SK-N-SH (cell line): ENCODE results near the gene MYPN. TPM values are rescaled to one million over a fixed set of nuclear protein-coding genes. Genes with fewer than 3 reads are reported as not detected.

Experiments used
- CTCF ChIA-PET: fragments of 300-600, 350-600 bp; formaldehyde crosslinking; extraction: SDS; loops from one replicate; lab custom pipeline; 2021; lab: Yijun Ruan, JAX
- POLR2A ChIA-PET: fragments of 350-600 bp; sonication (Branson Sonifier 250); formaldehyde crosslinking; extraction: SDS; loops from one replicate; lab custom pipeline; 2020; ENCODE audit warnings: antibody characterized with exemption, inconsistent platforms; lab: Yijun Ruan, JAX
- DNase-seq: peaks from one replicate; pipeline ENCODE4 v3.0.0; 2012
- H2AFZ ChIP-seq: fragments of 200-600 bp; sonication (generic); 2 replicates; pipeline ENCODE4 v1.8.1; 2016; ENCODE audit warnings: antibody characterized with exemption, mild to moderate bottlenecking, low read depth
- H3F3A ChIP-seq: fragments of 200-600 bp; sonication (generic); replicated peaks from 2 replicates; pipeline ENCODE3; 2016; ENCODE audit warnings: antibody characterized with exemption, mild to moderate bottlenecking; ENCODE audit not compliant: insufficient read depth
- H3K27ac ChIP-seq, 2 experiments: fragments of 200-500 bp in 1 of 2; fragments of 200-600 bp in 1 of 2; sonication (Bioruptor generic) in 1 of 2; sonication (generic), shearing (Covaris generic) in 1 of 2; 2 replicates each; pipeline versions ENCODE4 v1.5.1 to v1.6.1; 2014 to 2016; ENCODE audit warnings: low read depth in 2 of 2, inconsistent platforms in 1 of 2, low read length in 1 of 2, mild to moderate bottlenecking in 1 of 2, mixed read lengths in 1 of 2
- H3K27me3 ChIP-seq: fragments of 200-600 bp; sonication (generic), shearing (Covaris generic); 2 replicates; pipeline ENCODE4 v1.6.1; 2016; ENCODE audit warnings: mixed run types; ENCODE audit not compliant: insufficient read depth
- H3K36me3 ChIP-seq, 2 experiments: fragments of 200-500 bp in 1 of 2; fragments of 200-600 bp in 1 of 2; sonication (Bioruptor generic) in 1 of 2; sonication (generic) in 1 of 2; replicated peaks in 1 of 2; 2 replicates each; pipeline versions ENCODE3 to v1.5.1; 2014 to 2016; ENCODE audit warnings: low read length in 1 of 2, mild to moderate bottlenecking in 1 of 2; ENCODE audit not compliant: insufficient read depth in 2 of 2, control insufficient read depth in 1 of 2
- H3K4me1 ChIP-seq, 2 experiments: fragments of 200-500 bp in 1 of 2; fragments of 200-600 bp in 1 of 2; sonication (Bioruptor generic) in 1 of 2; sonication (generic), shearing (Covaris generic) in 1 of 2; 2 replicates each; pipeline versions ENCODE4 v1.5.1 to v1.6.1; 2014 to 2016; ENCODE audit warnings: low read depth in 1 of 2, low read length in 1 of 2, mixed run types in 1 of 2; ENCODE audit not compliant: insufficient read depth in 2 of 2, control insufficient read depth in 1 of 2
- H3K4me2 ChIP-seq: fragments of 200-600 bp; sonication (generic), shearing (Covaris generic); 2 replicates; pipeline ENCODE4 v1.6.1; 2017; ENCODE audit warnings: mixed run types
- H3K4me3 ChIP-seq, 2 experiments: fragments of 200-500 bp in 1 of 2; fragments of 200-600 bp in 1 of 2; sonication (Bioruptor generic) in 1 of 2; sonication (generic), shearing (Covaris generic) in 1 of 2; 2 replicates each; pipeline versions ENCODE4 v1.5.1 to v1.8.1; 2014 to 2016; ENCODE audit warnings: low read depth in 2 of 2, inconsistent platforms in 1 of 2, low read length in 1 of 2, mild to moderate bottlenecking in 1 of 2, mixed read lengths in 1 of 2, moderate library complexity in 1 of 2
- H3K79me2 ChIP-seq: fragments of 200-600 bp; sonication (generic); 2 replicates; pipeline ENCODE4 v1.8.1; 2017; ENCODE audit warnings: mild to moderate bottlenecking; ENCODE audit not compliant: insufficient read depth
- H3K9ac ChIP-seq: fragments of 200-600 bp; sonication (generic); 2 replicates; pipeline ENCODE4 v1.6.1; 2017; ENCODE audit warnings: mixed run types
- H3K9me2 ChIP-seq: fragments of 200-600 bp; sonication (generic); 2 replicates; pipeline ENCODE4 v1.6.1; 2017; ENCODE audit warnings: mixed run types
- H3K9me3 ChIP-seq: fragments of 200-600 bp; sonication (generic); 2 replicates; pipeline ENCODE4 v1.6.1; 2017; ENCODE audit warnings: mixed run types, mild to moderate bottlenecking, moderate library complexity
- H4K20me1 ChIP-seq: fragments of 200-600 bp; sonication (generic); 2 replicates; pipeline ENCODE4 v1.6.1; 2017; ENCODE audit warnings: mild to moderate bottlenecking, mixed run types; ENCODE audit not compliant: insufficient read depth
- EP300 ChIP-seq, 2 experiments: IDR thresholded peaks; 2 replicates each; pipeline versions ENCODE4 v1.4.0 to v1.6.1; 2012; ENCODE audit warnings: borderline replicate concordance in 1 of 2, low read depth in 1 of 2, low read length in 1 of 2
- FOSL2 ChIP-seq: IDR thresholded peaks from 2 replicates; pipeline ENCODE4 v1.4.0; 2012; ENCODE audit warnings: low read depth, mild to moderate bottlenecking, moderate library complexity, borderline replicate concordance
- FOXJ3 ChIP-seq: sonication (generic); formaldehyde crosslinking; IDR thresholded peaks from 2 replicates; pipeline ENCODE4 v1.5.1; 2020; ENCODE audit warnings: mild to moderate bottlenecking, missing genetic modification reagents
- FOXM1 ChIP-seq: IDR thresholded peaks from 2 replicates; pipeline ENCODE4 v1.4.0; 2012; ENCODE audit warnings: low read depth, mild to moderate bottlenecking
- GATA2 ChIP-seq: sonication (generic); formaldehyde crosslinking; IDR thresholded peaks from 2 replicates; pipeline ENCODE4 v1.5.0; 2020; ENCODE audit warnings: mild to moderate bottlenecking, missing genetic modification reagents
- MEF2A ChIP-seq: IDR thresholded peaks from 2 replicates; pipeline ENCODE4 v1.4.0; 2012; ENCODE audit warnings: low read depth, borderline replicate concordance
- MXI1 ChIP-seq: IDR thresholded peaks from 2 replicates; pipeline ENCODE4 v1.6.1; 2012; ENCODE audit warnings: mild to moderate bottlenecking, low read depth, low read length, improper control_type of control experiment
- NFIC ChIP-seq: IDR thresholded peaks from 2 replicates; pipeline ENCODE4 v1.4.0; 2012; ENCODE audit warnings: borderline replicate concordance
- NRF1 ChIP-seq: IDR thresholded peaks from 2 replicates; pipeline ENCODE4 v1.6.1; 2012; ENCODE audit warnings: low read depth, mild to moderate bottlenecking, low read length
- PBX3 ChIP-seq: IDR thresholded peaks from 2 replicates; pipeline ENCODE4; 2012
- POLR2AphosphoS5 ChIP-seq: IDR thresholded peaks from 2 replicates; pipeline ENCODE4 v1.6.1; 2012; ENCODE audit warnings: low read depth, low read length
- SIN3A ChIP-seq: IDR thresholded peaks from 2 replicates; pipeline ENCODE4 v1.6.1; 2012; ENCODE audit warnings: low read depth, mild to moderate bottlenecking, low read length, moderate library complexity, borderline replicate concordance
- SMC3 ChIP-seq: IDR thresholded peaks from 2 replicates; pipeline ENCODE4 v1.6.1; 2012; ENCODE audit warnings: low read depth, low read length, improper control_type of control experiment
- TCF12 ChIP-seq: IDR thresholded peaks from 2 replicates; pipeline ENCODE4 v1.4.0; 2012
- YY1 ChIP-seq: IDR thresholded peaks from 2 replicates; pipeline ENCODE4 v1.4.0; 2012; ENCODE audit warnings: low read depth, mild to moderate bottlenecking
- WGBS: methylation state at CpG from one replicate; pipeline ENCODE4 v1.1.6; 2017; ENCODE audit warnings: low lambda C conversion rate; 5-methylcytosine and 5-hydroxymethylcytosine counted together
- polyA plus RNA-seq, 3 experiments: library from polyadenylated mRNA; depleted of rRNA; stranded (reverse); fragments of >200 nt; gene quantifications; 2 replicates each; pipeline ENCODE4 v1.2.3, GENCODE V29; 2012
- TF ChIP-seq, protein P1 (sequence below): IDR thresholded peaks from 2 replicates; pipeline ENCODE4 v1.6.1; 2012; ENCODE audit warnings: mild to moderate bottlenecking, low read depth, low read length, moderate library complexity
- TF ChIP-seq, protein P2 (sequence below): IDR thresholded peaks from 2 replicates; pipeline ENCODE4 v1.4.0; 2012; ENCODE audit warnings: low read depth
- TF ChIP-seq, protein P3 (sequence below): fragments of 150-350 bp; IDR thresholded peaks from 2 replicates; pipeline ENCODE4 v1.6.1; 2016; ENCODE audit warnings: mild to moderate bottlenecking, low read depth, low read length
- TF ChIP-seq, protein P4 (sequence below): IDR thresholded peaks from 2 replicates; pipeline ENCODE4 v1.4.0; 2012; ENCODE audit warnings: low read depth, borderline replicate concordance

MYPN gene
- polyA plus RNA-seq, 1 of the 3 experiments (the other 2 are of a cell fraction) = 0.43 TPM

GRCh38 chr10:68079434-68079833, 29.9 kb upstream of the MYPN start:
- Histone ChIP-seq H3K79me2 (peaks cover 6% of the 10 kb centered on the region), H3K4me1 (peaks cover 3 to 15% of the 10 kb centered on the region in 2 experiments; a peak in 3 of 4 replicates), H3K4me3 (no peak overlapping the region), H4K20me1 (no peaks in the 10 kb centered on the region), H3F3A (peaks cover 16% of the 10 kb centered on the region), H3K27ac (no peak overlapping the region), H3K36me3 (no peaks in the 10 kb centered on the region), H2AFZ (no peak overlapping the region), H3K27me3 (no peaks in the 10 kb centered on the region), H3K9ac (no peak overlapping the region), H3K9me3 (no peaks in the 10 kb centered on the region), H3K9me2 (no peaks in the 10 kb centered on the region), H3K4me2 (no peak overlapping the region)
- no peak for DNase-seq
- POLR2A ChIA-PET = no interaction called here
- CTCF ChIA-PET = no interaction called here
- 100% methylated on average over 1 of the region's 1 CpG for WGBS
- no peak for TF ChIP-seq MXI1
- TF ChIP-seq FOSL2 = no peak
- no peak for TF ChIP-seq POLR2AphosphoS5
- no peak for TF ChIP-seq SMC3
- TF ChIP-seq TCF12 = no peak
- no peak for TF ChIP-seq NRF1

DNA sequence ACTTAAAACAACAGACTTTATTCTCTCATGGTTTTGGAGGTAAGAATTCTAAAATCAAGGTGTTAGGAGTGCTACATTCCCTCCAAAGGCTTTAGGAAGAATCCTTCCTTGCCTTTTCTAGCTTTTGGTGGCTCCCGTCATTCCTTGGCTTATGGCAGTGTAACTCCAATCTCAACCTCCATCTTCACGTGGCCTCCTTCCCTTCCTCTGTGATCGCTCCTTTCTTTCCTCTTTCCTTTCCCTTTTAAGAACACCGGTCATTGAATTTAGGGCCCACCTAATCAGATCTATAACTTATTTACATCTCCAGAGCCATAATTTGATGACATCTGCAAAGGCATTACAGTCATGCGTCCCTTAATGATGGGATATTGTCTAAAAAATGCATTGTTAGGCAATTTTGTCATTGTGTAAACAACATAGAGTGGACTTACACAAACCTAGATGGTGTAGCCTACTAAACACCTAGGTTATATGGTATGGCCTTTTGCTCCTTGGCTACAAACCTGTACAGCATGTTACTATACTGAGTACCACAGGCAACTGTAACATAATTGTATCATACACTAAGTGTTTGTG, 28.3 kb upstream of the MYPN start:
- H3K4me3 ChIP-seq = no peak overlapping the region
- no peaks in the 10 kb centered on the region for H3K79me2 ChIP-seq
- 86% methylated on average over 5 of the region's 5 CpGs for WGBS
- H3K4me1 ChIP-seq = peaks cover 0 to 20% of the 10 kb centered on the region in 2 experiments; a peak in 2 of 4 replicates
- ChIA-PET CTCF (interaction anchor here (4.4 kb wide), 1 partner anchor 75 kb away, joined by 50 read pairs; no protein-coding TSS in a partner anchor), POLR2A (no interaction called here)
- no peaks in the 10 kb centered on the region for H3K9me2 ChIP-seq
- H3K4me2 ChIP-seq = no peak overlapping the region
- no peaks in the 10 kb centered on the region for H3K9me3 ChIP-seq
- H3K36me3 ChIP-seq = no peaks in the 10 kb centered on the region
- H2AFZ ChIP-seq = peak overlapping the region; percentile 60
- DNase-seq = no peak
- no peaks in the 10 kb centered on the region for H4K20me1 ChIP-seq
- H3F3A ChIP-seq = peaks cover 10% of the 10 kb centered on the region
- H3K27ac ChIP-seq = no peak overlapping the region
- H3K9ac ChIP-seq = no peak overlapping the region
- H3K27me3 ChIP-seq = no peaks in the 10 kb centered on the region
- TF ChIP-seq FOXJ3 (no peak), MEF2A (no peak), FOXM1 (no peak), YY1 (no peak), TCF12 (no peak), SIN3A (no peak), NFIC (no peak), FOSL2 (no peak), GATA2 (no peak), MXI1 (no peak), PBX3 (no peak), EP300 (IDR thresholded peaks at IDR 0.05; ENCODE audit: borderline replicate concordance in 1 of 2, low read depth in 1 of 2, low read length in 1 of 2) (no peak), SMC3 (no peak)
- TF ChIP-seq, protein P1, sequence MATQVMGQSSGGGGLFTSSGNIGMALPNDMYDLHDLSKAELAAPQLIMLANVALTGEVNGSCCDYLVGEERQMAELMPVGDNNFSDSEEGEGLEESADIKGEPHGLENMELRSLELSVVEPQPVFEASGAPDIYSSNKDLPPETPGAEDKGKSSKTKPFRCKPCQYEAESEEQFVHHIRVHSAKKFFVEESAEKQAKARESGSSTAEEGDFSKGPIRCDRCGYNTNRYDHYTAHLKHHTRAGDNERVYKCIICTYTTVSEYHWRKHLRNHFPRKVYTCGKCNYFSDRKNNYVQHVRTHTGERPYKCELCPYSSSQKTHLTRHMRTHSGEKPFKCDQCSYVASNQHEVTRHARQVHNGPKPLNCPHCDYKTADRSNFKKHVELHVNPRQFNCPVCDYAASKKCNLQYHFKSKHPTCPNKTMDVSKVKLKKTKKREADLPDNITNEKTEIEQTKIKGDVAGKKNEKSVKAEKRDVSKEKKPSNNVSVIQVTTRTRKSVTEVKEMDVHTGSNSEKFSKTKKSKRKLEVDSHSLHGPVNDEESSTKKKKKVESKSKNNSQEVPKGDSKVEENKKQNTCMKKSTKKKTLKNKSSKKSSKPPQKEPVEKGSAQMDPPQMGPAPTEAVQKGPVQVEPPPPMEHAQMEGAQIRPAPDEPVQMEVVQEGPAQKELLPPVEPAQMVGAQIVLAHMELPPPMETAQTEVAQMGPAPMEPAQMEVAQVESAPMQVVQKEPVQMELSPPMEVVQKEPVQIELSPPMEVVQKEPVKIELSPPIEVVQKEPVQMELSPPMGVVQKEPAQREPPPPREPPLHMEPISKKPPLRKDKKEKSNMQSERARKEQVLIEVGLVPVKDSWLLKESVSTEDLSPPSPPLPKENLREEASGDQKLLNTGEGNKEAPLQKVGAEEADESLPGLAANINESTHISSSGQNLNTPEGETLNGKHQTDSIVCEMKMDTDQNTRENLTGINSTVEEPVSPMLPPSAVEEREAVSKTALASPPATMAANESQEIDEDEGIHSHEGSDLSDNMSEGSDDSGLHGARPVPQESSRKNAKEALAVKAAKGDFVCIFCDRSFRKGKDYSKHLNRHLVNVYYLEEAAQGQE = no peak
- TF ChIP-seq, protein P2, sequence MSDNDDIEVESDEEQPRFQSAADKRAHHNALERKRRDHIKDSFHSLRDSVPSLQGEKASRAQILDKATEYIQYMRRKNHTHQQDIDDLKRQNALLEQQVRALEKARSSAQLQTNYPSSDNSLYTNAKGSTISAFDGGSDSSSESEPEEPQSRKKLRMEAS = no peak
- TF ChIP-seq, protein P3, sequence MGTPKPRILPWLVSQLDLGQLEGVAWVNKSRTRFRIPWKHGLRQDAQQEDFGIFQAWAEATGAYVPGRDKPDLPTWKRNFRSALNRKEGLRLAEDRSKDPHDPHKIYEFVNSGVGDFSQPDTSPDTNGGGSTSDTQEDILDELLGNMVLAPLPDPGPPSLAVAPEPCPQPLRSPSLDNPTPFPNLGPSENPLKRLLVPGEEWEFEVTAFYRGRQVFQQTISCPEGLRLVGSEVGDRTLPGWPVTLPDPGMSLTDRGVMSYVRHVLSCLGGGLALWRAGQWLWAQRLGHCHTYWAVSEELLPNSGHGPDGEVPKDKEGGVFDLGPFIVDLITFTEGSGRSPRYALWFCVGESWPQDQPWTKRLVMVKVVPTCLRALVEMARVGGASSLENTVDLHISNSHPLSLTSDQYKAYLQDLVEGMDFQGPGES = no peak
- TF ChIP-seq, protein P4, sequence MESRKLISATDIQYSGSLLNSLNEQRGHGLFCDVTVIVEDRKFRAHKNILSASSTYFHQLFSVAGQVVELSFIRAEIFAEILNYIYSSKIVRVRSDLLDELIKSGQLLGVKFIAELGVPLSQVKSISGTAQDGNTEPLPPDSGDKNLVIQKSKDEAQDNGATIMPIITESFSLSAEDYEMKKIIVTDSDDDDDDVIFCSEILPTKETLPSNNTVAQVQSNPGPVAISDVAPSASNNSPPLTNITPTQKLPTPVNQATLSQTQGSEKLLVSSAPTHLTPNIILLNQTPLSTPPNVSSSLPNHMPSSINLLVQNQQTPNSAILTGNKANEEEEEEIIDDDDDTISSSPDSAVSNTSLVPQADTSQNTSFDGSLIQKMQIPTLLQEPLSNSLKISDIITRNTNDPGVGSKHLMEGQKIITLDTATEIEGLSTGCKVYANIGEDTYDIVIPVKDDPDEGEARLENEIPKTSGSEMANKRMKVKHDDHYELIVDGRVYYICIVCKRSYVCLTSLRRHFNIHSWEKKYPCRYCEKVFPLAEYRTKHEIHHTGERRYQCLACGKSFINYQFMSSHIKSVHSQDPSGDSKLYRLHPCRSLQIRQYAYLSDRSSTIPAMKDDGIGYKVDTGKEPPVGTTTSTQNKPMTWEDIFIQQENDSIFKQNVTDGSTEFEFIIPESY = no peak
